Panc1 (cell line): ENCODE results near the gene CNNM4.

Experiments
- CTCF ChIP-seq: fragments of 450-650 bp; IDR thresholded peaks from 2 replicates; pipeline ENCODE4 v1.5.1; 2017; ENCODE audit warnings: mild to moderate bottlenecking
- POLR2AphosphoS5 ChIP-seq: IDR thresholded peaks from 2 replicates; pipeline ENCODE4 v1.6.1; 2012; ENCODE audit warnings: mild to moderate bottlenecking, low read depth, low read length, moderate library complexity
- REST ChIP-seq, 2 experiments: IDR thresholded peaks; 2 replicates each; pipeline ENCODE4 v1.6.1; 2011 to 2012; ENCODE audit warnings: low read depth in 2 of 2, control low read depth in 1 of 2, low read length in 1 of 2, mild to moderate bottlenecking in 1 of 2, moderate library complexity in 1 of 2; ENCODE audit not compliant: insufficient read depth in 1 of 2
- SIN3A ChIP-seq: IDR thresholded peaks from 2 replicates; pipeline ENCODE4 v1.6.1; 2012; ENCODE audit warnings: low read depth, mild to moderate bottlenecking, low read length, moderate library complexity, borderline replicate concordance; ENCODE audit not compliant: insufficient read depth
- TCF7L2 ChIP-seq: IDR thresholded peaks from 2 replicates; pipeline ENCODE4 v1.6.1; 2011; ENCODE audit warnings: mild to moderate bottlenecking, low read depth, low read length, inconsistent platforms

- TF ChIP-seq CTCF (no peak), REST (IDR thresholded peaks at IDR 0.05; ENCODE audit: insufficient read depth in 1 of 2, low read depth in 2 of 2, low read length in 1 of 2) (no peak), TCF7L2 (no peak), POLR2AphosphoS5 (no peak), SIN3A (no peak)
Measured at GRCh38 chr2:96822786-96823185, 62.1 kb downstream of the CNNM4 start.
